ENCODE data around the gene TBC1D16. TPM values are rescaled to one million over a fixed set of nuclear protein-coding genes. Genes with fewer than 3 reads are reported as not detected.

TBC1D16 gene
- total RNA-seq, 6 experiments from 2014 or later = 5.8 to 21.0 (median 14.4) TPM

DNA sequence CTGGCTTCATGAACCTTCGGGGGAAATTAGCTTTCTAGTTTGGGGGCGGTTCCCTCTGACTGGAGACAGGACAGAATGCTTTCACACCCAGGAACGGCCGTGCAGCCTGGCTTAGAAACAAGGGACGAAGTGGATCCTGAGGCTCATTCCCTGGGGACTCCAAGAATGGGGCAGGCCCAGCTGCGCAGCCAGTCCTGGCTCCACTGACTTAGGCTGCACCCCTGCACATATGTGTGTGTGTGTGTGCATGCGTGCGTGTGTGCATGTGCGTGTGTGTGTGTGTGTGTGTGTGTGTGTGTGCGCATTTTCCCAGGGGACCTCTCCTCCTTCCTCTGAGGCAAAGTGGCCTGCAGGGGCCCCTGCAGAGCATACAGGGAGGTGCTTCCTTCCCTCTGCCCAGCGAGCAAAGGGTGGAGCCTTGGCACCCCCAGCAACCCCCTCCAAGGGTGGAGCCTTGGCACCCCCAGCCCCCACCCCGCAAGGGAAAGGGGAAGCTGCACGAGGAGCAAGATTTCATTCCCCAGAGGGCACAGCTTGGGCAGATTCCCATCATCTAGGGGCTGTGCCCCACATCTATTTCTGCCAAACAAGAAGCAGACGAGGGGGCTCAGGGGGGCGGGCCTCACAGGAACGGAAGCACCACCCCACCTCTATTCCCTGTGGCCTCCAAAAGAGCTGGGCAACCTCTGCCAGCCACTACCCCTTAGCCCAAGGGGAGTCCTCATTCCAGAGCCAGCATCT lies 98.9 kb downstream of the TBC1D16 start:
- Histone ChIP-seq H3K4me1 (peaks cover 0 to 9% (median 0%) of the 10 kb centered on the region in 4 donors), H3K27me3 (no peaks in the 10 kb centered on the region), H3K4me3 (no peak overlapping the region), H3K36me3 (peaks cover 0 to 9% (median 2%) of the 10 kb centered on the region in 4 donors), H3K27ac (no peak overlapping the region), H3K9me3 (no peaks in the 10 kb centered on the region)
- no peak for TF ChIP-seq POLR2A (IDR thresholded peaks at IDR 0.05)
- TF ChIP-seq CTCF (IDR thresholded peaks at IDR 0.05) = no peak
- intact Hi-C loops (cut with DNase I) = no loop called here
- ATAC-seq (no peak), DNase-seq (peak in 1 of 3 donors; percentile 40)
- WGBS (ENCODE audit: insufficient coverage, low coverage, low lambda C conversion rate, missing lambda C conversion rate) = 44% methylated on average over 8 of the region's 16 CpGs

DNA sequence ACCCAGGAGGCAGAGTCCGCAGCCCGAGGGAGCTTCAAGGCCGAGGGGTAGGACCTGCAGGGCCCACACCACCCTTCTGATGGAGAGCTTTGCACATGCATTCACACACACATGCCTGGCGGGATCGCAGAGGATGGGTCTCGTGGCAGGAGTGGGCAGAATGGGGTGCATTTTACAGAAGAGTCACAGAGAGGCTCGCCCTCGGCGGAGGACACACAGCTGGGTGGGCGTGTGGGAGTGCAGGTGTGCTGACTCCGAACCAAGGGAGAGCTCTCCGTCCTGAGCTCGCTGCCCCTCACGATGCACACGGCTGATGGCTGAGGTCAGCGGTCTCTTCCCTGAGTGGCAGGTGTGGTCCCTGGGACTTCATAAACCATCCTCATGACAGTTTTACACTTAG lies 99.6 kb downstream of the TBC1D16 start:
- Histone ChIP-seq H3K9me3 (no peaks in the 10 kb centered on the region), H3K36me3 (peaks cover 0 to 9% (median 2%) of the 10 kb centered on the region in 4 donors), H3K4me3 (no peak overlapping the region), H3K27me3 (no peaks in the 10 kb centered on the region), H3K4me1 (peaks cover 0 to 17% (median 0%) of the 10 kb centered on the region in 4 donors), H3K27ac (no peak overlapping the region)
- intact Hi-C loops (cut with DNase I) = no loop called here
- no peak for ATAC-seq
- TF ChIP-seq POLR2A (IDR thresholded peaks at IDR 0.05) = no peak
- no peak for TF ChIP-seq CTCF (IDR thresholded peaks at IDR 0.05)
- DNase-seq = no peak
- WGBS (ENCODE audit: insufficient coverage, low coverage, low lambda C conversion rate, missing lambda C conversion rate) = no CpG with 5 or more reads among the region's 16 CpGs

DNA sequence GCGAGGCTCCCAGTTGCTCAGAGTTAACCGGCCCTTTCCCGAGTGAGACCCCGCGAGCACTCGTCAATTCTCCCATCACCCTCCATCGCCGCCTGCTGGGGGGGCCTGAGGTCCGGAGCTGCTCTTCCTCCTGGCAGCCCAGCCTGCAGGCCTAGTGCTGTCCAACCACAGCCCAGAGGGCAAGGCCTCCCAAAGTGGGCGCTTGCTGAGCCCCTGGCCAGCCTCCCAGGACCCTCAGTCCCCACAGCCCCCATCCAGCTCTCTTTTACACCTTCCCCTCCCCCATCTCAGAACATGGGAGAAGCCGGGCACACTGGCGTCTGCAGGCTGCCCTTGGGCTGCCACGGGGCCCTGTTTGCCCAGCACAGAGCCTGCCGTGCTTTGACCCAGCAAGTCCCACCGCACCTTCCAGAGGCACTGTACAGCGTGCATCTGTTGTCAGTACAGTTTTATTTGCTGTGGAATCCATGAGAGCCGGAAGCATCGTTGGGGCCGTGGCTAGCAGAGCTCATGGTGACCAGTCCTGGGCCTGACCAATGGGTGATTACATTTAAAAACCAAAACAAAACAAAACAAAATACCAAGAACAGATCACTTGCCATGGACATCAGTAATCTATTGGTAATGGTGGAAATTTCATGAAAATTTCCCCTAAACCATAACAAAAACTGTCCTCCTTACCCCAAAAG lies 100.3 kb downstream of the TBC1D16 start:
- Histone ChIP-seq H3K4me1 (peaks cover 0 to 24% (median under 1%) of the 10 kb centered on the region in 4 donors), H3K4me3 (no peak overlapping the region), H3K27ac (no peak overlapping the region), H3K36me3 (peaks cover 0 to 7% (median 2%) of the 10 kb centered on the region in 4 donors), H3K9me3 (no peaks in the 10 kb centered on the region), H3K27me3 (no peaks in the 10 kb centered on the region)
- TF ChIP-seq CTCF (IDR thresholded peaks at IDR 0.05) (no peak), POLR2A (IDR thresholded peaks at IDR 0.05) (no peak)
- no peak for ATAC-seq
- 93% methylated on average over 3 of the region's 19 CpGs for WGBS (ENCODE audit: insufficient coverage, low coverage, low lambda C conversion rate, missing lambda C conversion rate)
- DNase-seq = no peak
- intact Hi-C loops (cut with DNase I) = no loop called here

DNA sequence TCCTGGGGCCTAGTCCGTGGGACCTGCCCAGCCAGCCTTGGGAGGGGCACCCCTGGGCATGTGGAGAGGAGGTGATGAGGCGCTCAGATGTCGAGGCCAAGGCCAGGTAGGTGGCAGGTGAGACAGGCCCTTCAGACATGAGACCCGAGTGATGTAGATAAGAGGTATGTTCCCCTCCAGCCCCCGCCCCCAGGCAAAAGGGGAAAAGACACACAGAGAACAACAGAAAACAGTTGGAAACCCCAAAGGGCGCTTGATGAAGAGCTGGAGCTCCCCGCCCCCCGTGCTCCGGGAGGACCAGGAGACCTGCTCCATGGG lies 101.1 kb downstream of the TBC1D16 start:
- intact Hi-C loops (cut with DNase I) = no loop called here
- DNase-seq (no peak), ATAC-seq (no peak)
- TF ChIP-seq CTCF (IDR thresholded peaks at IDR 0.05) = no peak
- TF ChIP-seq POLR2A (IDR thresholded peaks at IDR 0.05) = no peak
- Histone ChIP-seq H3K4me3 (no peak overlapping the region), H3K36me3 (no peaks in the 10 kb centered on the region), H3K4me1 (peaks cover 0 to 27% (median 2%) of the 10 kb centered on the region in 4 donors), H3K27me3 (no peaks in the 10 kb centered on the region), H3K27ac (no peak overlapping the region), H3K9me3 (no peaks in the 10 kb centered on the region)
- 74% methylated on average over 4 of the region's 9 CpGs for WGBS (ENCODE audit: insufficient coverage, low coverage, low lambda C conversion rate, missing lambda C conversion rate)

All from right lobe of liver (tissue), 6 donors.